ENCODE results near the gene DRC1. TPM values are rescaled to one million over a fixed set of nuclear protein-coding genes. Genes with fewer than 3 reads are reported as not detected.

The DRC1 gene
- total and polyA plus RNA-seq, 2 of the 4 experiments (the other 2 are of a cell fraction): 0.18 TPM; not detected in 1

DNA sequence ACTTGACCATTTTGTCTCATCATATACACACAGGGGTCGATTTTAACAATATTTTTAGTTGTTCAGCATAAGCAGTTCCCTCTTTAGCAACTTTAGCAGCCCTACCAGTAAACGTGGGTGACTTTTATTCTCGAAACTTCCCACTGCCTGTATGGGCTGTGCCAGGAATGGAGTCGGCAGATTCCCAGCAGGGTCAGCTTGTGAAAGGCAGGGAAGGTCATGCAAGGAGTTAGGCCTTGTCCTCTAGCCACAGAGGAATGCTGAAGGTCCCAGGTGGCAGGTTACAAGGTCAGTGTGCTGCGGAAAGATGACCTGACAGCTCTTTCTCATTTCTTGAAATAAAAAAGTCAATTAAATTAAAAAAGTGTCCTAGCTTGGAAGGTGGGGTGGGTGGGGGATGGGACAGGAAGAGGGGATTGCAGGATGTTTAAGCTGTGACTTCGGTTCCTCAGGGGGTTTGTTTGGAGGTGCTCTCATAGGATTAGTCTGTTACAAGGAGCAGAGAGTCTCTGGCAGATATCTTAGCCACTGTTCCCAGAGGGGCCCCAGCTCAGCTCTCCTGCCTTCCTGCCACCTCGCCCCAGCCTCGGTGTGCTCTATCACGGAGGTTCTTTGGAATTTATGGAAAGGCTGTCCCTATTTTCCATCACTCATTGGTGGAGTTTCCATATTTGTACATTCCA is 21.4 kb downstream of the DRC1 start:
- Histone ChIP-seq H3K18ac (ENCODE audit: low read depth, low read length) (no peak overlapping the region), H2BK120ac (ENCODE audit: low read depth, low read length) (no peak overlapping the region), H3K4me1 (ENCODE audit: control insufficient read depth, insufficient read depth, low read length) (no peaks in the 10 kb centered on the region), H4K91ac (ENCODE audit: insufficient read depth, low read depth, low read length) (no peak overlapping the region), H2AK9ac (replicated peaks; ENCODE audit: low read depth, low read length, poor library complexity) (no peak overlapping the region), H2BK5ac (ENCODE audit: low read depth, low read length, poor library complexity, severe bottlenecking) (no peak overlapping the region), H2AK5ac (ENCODE audit: low read depth, low read length) (no peak overlapping the region), H3K36me3 (ENCODE audit: control insufficient read depth, insufficient read depth, low read length) (no peaks in the 10 kb centered on the region), H4K20me1 (ENCODE audit: insufficient read depth, low read length) (no peaks in the 10 kb centered on the region), H4K5ac (ENCODE audit: low read depth, low read length) (no peak overlapping the region), H2BK15ac (ENCODE audit: low read depth, low read length) (no peak overlapping the region), H4K8ac (ENCODE audit: low read depth in 2 of 2, low read length in 2 of 2) (no peak overlapping the region), H3K4me2 (ENCODE audit: low read depth, low read length) (no peak overlapping the region), H3K56ac (ENCODE audit: extremely low read depth, insufficient read depth, low read length) (no peak overlapping the region), H3K9me1 (ENCODE audit: insufficient read depth, low read length) (no peaks in the 10 kb centered on the region), H3K9ac (ENCODE audit: low read depth, low read length) (no peak overlapping the region), H2BK20ac (ENCODE audit: low read depth, low read length) (no peak overlapping the region), H2AFZ (replicated peaks; ENCODE audit: low read length, poor library complexity) (no peak overlapping the region), H3K23ac (ENCODE audit: low read depth, low read length) (no peak overlapping the region), H3K79me1 (ENCODE audit: low read depth in 1 of 2, low read length in 2 of 2) (no peaks in the 10 kb centered on the region), H3K4ac (ENCODE audit: low read depth, low read length) (no peak overlapping the region), H3K4me3 (ENCODE audit: insufficient read depth, low read depth, low read length) (no peak overlapping the region), H3K9me3 (ENCODE audit: control insufficient read depth, insufficient read depth, low read length) (no peaks in the 10 kb centered on the region), H3K14ac (replicated peaks; ENCODE audit: low read depth, low read length) (no peak overlapping the region), H3K27me3 (ENCODE audit: control insufficient read depth, insufficient read depth, low read length) (peaks cover 18% of the 10 kb centered on the region), H3K27ac (ENCODE audit: insufficient read depth, low read length) (no peak overlapping the region)
- no peak for DNase-seq
- no TSS peak for BruUV-seq (replicated peaks)
- 30% methylated on average over 2 of the region's 9 CpGs; no CpG with 5 or more reads in 1 of the 2 experiments for WGBS, 2 experiments (ENCODE audit: extremely low coverage in 2 of 2, insufficient read length in 1 of 2)
- no peak for ATAC-seq (ENCODE audit: low read depth)
- POLR2A ChIA-PET (ENCODE audit: unreplicated experiment): no interaction called here
- intact Hi-C loops (cut with micrococcal nuclease) (no loop called here), in situ Hi-C loops (cut with MboI; ENCODE audit: low sequenced_read_pairs) (no loop called here), dilution Hi-C loops (cut with HindIII; ENCODE audit: low sequenced_read_pairs, unreplicated experiment) (no loop called here)
- CTCF ChIA-PET: no interaction called here
- TF ChIP-seq BHLHE40 (IDR thresholded peaks at IDR 0.05; ENCODE audit: low read depth, low read length): no peak
- TF ChIP-seq, protein P1, sequence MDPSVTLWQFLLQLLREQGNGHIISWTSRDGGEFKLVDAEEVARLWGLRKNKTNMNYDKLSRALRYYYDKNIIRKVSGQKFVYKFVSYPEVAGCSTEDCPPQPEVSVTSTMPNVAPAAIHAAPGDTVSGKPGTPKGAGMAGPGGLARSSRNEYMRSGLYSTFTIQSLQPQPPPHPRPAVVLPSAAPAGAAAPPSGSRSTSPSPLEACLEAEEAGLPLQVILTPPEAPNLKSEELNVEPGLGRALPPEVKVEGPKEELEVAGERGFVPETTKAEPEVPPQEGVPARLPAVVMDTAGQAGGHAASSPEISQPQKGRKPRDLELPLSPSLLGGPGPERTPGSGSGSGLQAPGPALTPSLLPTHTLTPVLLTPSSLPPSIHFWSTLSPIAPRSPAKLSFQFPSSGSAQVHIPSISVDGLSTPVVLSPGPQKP (IDR thresholded peaks at IDR 0.05; ENCODE audit: borderline replicate concordance, low read depth, low read length): no peak
- TF ChIP-seq RCOR1 (IDR thresholded peaks at IDR 0.05; ENCODE audit: insufficient replicate concordance, low read length): no peak
- no peak for TF ChIP-seq MAZ (IDR thresholded peaks at IDR 0.05; ENCODE audit: borderline replicate concordance, low read depth, low read length)
- no peak for TF ChIP-seq SMC3 (IDR thresholded peaks at IDR 0.05; ENCODE audit: low read depth, low read length)
- TF ChIP-seq RFX5 (IDR thresholded peaks at IDR 0.05; ENCODE audit: low read depth, low read length): no peak
- TF ChIP-seq, protein P2, sequence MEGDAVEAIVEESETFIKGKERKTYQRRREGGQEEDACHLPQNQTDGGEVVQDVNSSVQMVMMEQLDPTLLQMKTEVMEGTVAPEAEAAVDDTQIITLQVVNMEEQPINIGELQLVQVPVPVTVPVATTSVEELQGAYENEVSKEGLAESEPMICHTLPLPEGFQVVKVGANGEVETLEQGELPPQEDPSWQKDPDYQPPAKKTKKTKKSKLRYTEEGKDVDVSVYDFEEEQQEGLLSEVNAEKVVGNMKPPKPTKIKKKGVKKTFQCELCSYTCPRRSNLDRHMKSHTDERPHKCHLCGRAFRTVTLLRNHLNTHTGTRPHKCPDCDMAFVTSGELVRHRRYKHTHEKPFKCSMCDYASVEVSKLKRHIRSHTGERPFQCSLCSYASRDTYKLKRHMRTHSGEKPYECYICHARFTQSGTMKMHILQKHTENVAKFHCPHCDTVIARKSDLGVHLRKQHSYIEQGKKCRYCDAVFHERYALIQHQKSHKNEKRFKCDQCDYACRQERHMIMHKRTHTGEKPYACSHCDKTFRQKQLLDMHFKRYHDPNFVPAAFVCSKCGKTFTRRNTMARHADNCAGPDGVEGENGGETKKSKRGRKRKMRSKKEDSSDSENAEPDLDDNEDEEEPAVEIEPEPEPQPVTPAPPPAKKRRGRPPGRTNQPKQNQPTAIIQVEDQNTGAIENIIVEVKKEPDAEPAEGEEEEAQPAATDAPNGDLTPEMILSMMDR (conservative IDR thresholded peaks at IDR 0.05; ENCODE audit: low read depth, low read length): no peak
- no peak for TF ChIP-seq CHD1 (IDR thresholded peaks at IDR 0.05; ENCODE audit: low read depth, low read length)
- no peak for TF ChIP-seq MAFK (IDR thresholded peaks at IDR 0.05; ENCODE audit: low read depth, low read length)
